Myocyte (in vitro differentiated cells): Measurements from ENCODE around the gene GAB1. TPM values are rescaled to one million over a fixed set of nuclear protein-coding genes. Genes with fewer than 3 reads are reported as not detected.

ENCODE experiments used
- DNase-seq: peaks from one replicate; pipeline ENCODE4 v3.0.0-alpha.2; 2012; ENCODE audit warnings: low read depth
- total RNA-seq: library from RNA; depleted of rRNA; stranded (reverse); fragments of >200 nt; gene quantifications from 2 replicates; pipeline ENCODE4 v1.2.3, GENCODE V29; 2014

The GAB1 gene
- total RNA-seq, 1 donor from 2014 or later = 7.9 TPM

DNA sequence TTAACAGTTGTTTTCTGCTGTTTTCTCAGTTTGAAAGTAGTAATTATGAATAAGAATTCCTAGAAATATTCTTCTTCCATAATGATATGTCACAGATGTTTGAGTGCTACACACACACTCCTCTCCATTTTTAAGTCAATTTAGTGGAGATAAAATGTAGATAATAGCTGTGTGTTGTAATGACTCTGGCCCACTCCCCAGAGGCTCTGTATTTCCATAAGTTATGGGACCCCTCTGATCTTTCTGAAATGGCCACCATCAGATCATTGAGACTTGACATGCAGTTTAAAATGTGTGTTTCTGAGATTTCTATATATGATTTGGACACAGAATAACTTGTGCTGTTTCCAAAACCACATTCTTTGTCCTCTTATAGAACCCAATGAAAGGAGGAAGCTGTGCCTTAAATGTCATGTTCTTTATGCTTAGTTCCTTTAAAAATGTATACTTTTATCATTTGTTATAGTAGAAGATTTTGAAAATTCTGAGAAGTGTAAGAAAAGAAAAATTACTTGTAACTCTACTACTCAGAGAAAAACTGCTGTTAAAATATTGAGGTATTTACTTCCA, 46.4 kb downstream of the GAB1 start:
- no peak for DNase-seq

DNA sequence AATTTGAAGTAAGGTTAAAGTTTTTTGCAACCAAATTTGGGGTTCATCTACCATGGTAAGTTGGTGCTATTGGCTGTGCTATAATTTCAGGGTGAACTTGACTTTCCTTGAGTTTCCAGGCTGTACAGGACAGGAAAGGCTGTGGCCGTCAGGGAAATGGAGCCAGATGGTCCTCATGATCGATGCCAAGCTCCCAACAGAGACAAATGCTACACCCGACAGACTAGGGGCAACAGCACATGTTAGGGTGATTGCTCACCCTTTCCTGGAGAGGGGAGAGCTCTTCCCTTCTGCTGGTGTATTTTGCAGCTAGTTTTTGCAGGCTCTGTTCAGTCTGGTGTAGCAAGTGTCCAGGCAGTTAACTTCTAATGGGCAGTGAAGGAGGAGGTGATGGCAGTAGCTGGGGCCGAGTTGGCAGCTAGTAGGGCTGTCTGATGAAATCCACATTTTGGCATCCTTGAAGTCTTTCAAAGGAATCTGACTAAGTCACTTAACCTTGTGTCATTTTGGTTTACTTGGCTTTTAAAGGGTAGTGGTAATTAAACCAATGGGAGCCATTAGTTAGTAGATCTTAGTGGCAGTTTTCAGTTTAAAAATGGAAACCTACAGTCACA, 47.8 kb downstream of the GAB1 start:
- no peak for DNase-seq

DNA sequence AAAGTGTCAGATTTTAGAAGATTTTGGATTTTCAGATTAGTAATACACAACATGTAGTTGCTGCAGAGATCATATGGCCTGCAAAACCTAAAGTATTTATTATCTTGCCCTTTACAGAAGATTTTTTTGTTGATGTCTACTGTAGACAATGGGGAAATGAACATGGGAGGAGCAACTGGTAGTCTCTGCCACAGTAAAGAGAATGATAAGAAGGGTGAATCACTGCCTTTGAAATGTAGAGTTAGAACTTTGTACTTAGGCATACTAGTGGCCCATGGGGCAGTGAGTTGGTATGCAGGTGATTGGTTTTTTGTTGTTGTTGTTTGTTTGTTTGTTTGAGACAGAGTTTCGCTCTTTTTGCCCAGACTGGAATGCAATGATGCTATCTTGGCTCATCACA, 50.1 kb downstream of the GAB1 start:
- no peak for DNase-seq

DNA sequence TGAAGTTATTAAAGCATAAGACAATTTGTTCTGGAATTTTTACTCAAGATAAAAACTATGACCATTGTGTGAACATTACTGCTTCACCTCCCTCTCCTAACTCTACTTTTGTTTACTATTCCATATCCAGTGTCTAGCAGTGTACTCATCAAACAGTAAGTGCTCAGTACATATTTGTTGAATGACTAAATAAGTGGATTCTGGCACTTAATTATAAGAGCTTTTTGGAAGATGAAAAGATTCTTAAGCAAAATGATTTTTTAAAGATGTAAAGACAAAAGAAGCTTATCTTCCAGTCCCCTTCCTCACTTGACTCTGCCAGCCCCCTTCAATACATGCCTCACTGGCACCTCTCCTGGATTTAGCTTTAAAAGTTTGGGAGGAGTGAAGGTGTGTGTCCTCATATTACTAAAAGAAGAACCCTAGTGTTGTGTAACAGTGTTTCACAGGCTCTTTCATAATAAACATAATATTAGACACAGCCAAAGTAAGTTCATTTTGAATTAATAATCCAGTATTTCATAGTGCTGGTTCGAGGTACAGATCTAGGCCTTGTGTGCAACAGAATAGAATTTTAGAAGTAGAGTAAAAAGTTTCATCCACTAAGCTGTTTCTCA, 53.0 kb downstream of the GAB1 start:
- no peak for DNase-seq

DNA sequence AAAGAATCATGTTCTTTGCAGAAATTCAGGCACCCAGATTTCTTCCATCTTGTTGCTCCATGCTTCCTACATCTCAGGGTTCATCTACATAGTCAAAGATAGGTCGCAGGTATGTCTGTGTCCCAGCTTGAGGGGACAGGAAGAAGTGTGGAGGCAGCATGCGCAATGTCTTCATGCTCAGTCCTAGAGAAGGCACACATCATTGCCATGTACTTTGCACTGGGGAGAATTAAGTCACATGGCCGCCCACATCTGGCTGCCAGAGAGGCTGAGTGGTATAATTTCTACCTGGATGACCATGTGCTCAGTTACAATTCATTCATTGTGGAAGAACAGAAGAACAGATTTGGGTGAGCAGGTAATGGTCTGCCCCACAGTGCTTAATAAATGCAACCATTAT, 54.1 kb downstream of the GAB1 start:
- no peak for DNase-seq

DNA sequence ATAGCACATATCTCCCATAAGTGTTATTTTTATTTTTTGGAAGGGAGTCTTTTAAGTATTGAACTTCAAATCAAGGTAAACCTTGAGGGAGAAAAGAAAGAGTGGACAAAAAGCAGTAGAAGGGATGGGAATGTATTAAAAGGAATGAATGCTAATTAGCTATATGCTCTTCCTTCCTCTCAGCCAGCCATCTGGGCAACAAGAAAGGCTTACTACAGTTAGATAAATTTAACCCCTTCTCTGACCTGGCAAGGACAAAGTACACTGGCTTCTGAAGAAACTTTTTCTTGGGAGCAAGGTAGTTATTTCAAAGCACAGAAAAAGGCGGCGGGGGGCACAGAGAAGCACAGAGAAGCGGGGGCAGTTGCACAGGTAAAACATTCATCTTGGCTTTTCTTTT, 54.6 kb downstream of the GAB1 start:
- DNase-seq = no peak

DNA sequence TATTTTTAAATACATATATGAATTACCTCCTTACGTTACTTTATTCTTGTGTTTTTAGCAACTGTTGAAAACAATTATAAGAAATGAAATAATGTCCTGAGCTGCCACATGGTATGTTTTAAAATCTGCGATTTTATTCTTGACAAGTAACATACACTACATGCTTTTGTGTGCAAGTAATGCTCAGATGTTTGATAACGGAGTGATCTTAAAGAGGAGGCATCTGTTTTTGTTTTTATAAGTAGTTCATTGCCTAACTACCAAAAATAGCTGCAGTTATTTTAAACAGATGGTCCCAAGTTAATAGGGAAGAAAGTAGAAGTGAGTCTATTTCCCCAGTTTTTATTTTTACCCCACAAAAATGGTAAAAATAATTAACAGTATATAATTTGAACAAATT, 55.2 kb downstream of the GAB1 start:
- no peak for DNase-seq

DNA sequence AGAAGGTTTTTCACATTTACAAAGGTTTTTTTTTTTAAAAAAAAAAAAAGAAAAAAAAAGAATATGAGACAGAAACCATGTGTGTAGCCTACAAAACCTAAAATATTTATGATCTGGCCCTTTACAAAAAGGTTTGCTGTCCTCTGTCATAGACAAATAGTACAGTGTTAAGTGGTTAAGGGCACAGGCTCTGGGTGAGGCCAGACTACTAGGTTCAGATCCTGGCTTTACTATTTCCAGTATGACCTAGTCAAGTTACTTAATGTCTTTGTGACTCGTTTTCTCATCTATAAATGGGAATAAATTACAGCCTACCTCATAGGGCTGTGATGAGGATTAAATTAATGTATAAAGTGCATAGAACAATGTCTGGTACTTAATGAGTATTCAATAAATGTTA, 56.5 kb downstream of the GAB1 start:
- DNase-seq = no peak

DNA sequence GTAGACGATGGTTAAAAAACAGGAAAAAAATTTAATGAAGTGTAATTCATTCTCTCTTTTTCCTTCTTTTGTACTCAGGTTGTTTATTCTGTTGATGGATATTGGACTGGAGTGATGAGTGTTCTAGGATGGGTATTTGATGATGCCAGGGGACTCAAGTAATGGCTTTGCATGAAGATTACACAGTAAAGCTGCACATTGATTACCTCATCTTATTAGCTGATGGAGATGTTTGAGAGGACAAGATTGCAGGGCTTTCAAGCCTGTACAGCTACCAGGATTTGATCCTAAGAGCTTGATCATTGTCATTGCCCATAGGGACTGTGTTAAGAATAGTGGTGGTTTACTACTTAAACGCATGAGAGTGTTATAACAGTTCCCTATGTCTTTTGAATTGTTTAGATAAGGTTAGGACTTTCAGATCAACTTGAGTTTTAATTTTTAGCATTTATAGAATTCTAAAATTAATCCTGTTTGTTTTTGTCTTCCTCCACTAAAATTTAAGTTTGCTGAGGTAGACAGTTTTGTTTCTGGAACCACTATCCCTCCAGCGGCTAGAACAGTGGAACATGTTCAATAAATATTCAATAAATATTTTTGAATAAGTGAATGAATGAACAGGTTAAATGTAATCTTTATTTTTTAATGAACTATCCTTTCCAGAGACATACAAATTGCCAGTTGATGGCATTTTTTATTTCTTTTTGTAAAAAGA, 58.2 kb downstream of the GAB1 start:
- DNase-seq = no peak

DNA sequence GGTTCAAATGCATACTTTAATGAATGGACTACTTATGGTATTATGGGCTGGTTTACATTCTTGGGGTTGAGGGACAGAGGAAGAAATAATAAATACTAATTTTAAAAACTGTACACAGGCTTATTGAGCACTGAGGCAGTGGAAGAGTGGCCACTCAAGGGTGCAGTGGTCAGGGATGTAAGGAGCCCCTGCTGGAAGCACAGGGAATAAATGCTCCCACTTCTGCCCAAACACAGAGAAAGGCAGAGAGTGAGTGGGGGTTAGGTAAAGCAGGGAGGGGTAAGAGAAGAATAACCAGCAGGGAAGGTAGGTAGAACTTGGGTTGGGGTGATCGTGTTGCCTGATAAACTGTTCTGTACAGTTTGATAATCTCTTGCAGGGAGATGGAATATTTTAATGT, 60.0 kb downstream of the GAB1 start:
- no peak for DNase-seq

DNA sequence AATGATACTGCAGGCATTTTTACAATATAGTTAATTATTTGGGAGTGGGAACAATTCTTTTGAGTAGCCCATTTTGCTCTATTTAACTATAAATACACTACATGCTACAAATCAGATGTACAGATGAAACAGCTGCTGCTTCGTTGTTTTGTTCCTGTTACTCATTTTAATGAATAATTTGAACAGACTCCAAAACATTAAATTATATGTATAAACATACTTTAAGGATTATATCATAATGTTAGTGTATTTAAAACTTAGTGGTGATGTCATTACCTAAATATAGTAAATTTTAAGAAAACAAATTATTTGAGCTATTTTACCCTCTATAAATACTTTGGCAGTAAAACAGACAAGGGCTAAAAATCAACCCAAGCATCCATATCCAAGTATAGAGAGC, 60.7 kb downstream of the GAB1 start:
- DNase-seq = no peak

DNA sequence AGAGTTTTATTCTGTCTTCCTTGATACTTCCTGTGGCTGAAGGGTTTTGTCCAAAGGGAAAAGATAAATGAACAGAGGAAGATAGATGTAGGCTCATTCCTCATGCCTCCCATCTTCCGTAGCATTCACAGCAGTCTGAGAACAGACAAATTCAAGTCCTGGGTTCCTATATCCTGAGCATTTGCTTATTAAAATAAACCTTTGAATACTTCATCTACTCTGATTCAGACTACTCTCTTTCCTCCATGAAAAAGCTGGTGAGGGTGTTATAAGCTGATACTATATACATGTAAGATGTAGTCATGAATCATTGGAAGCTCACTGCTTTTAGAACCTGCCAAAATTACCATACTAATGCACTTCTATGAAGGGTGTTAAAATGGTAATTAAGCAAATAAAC, 61.2 kb downstream of the GAB1 start:
- no peak for DNase-seq

DNA sequence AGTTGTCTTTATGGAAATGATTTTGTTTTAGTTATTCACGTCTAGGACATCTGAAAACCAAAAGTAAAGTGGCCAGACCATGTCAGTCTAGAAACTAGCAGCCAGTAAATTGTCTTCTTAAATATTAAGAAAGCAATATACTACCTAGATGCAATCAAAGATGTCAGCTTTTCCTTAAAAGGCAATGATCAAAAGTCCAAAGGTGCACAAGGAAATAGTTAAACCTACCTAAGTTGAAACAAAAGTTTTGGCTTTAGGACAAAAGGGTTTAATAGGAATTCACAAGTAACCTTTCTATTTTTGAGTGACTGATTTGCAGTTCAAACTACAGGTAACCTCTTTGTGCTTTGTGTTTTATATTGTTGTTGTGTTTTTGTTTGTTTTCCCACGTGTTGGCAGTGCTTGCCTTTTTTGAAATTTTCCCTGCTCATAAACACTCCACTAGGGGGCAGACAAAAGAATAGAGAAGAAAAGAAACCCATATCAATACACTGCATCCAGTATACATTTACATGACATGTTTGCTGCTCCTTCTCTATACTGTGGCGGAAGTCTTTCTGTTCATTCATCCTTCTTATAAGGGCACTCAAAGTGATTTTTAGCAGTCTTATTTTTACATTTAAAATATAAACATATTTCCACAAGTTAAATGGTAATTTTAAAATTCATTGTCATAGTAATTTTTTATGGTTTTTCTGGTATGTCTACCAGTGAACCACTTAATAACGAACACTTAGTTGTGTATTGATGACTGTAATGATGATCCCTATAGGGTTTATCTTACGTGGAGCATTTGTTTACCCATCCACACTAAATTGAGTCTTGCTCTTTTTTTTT, 62.7 kb downstream of the GAB1 start:
- peak; percentile 49 for DNase-seq

DNA sequence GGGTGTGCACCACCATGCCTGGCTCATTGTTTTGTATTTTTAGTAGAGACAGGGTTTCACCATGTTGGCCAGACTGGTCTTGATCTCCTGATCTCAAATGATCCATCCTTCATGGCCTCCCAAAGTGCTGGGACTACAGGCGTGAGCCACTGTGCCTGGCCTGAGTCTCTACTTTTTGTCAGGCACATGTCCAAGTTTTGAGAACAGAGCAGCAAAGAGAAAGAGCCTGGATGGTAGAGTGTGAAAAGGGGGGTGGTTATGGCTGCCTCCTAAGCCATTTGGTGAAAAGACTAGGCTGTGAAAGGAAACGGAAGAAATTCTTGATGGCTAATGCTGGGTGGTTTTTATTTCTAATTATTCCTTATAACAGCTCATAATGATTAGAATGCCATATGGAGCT, 63.4 kb downstream of the GAB1 start:
- DNase-seq = no peak

DNA sequence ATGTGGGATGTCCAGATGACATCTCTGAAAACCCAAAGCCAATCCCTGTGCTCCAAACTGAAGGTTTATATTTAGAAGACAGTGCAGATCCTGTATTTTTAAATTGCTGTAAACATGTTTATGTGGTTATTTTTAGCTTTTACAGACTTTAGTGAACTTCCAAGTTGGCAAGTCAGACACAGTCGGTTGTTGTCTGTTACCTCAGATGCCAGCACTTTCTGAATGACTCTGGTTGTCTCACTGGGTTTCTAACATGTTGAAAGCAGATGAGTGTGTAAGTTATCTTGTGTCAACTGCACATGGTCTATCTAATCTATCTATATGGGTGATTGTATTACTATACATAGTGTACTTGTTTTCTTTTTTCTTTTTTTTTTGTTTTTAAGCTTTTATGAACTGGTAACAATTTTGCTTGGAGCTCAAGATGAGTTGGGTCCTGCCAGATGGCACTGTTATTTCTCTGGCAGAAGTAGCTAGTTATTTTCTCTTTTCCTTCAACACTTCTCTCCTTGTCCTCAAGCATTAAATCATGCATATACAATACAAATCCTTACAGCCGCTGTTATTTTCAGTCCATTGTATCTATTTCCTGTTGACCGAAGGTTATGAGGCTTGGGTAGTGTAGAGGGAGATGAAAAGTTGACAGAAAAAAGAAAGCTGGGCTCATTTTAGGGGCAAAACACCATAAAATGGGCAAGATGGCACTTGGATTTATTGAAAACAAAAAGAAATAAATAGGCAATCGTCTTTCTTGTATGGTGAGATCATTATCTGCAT, 66.3 kb downstream of the GAB1 start:
- DNase-seq = peak; percentile 66

DNA sequence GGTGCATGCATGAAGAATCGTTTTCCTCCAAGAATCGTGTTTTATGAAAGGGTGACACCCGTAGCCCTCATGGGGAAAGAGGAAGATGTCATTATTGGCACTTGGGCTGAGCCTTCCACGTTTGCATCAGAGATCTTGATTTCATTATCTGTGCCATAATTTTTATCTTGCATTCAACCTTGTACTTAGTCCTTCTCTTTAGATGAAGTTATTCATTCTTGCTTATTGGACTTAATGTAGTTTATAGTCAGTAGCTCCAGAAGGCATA, 66.8 kb downstream of the GAB1 start:
- DNase-seq = no peak

DNA sequence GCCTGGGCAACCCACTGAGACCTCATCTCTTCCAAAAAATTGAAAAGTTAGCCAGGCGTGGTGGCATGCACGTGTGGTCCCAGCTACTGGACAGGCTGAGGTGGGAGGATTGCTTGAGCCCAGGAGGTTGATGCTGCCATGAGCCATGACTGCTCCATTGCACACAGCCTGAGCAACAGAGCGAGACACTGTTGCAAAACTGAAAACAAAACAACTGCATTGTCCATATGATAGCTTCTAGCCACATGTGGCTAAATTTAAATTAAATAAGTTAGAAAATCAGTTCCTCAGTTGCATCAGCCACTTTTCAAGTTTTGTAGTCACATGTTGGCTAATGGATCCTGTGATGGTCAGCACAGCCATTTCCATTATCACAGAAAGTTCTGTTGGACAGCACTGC, 67.9 kb downstream of the GAB1 start:
- no peak for DNase-seq

DNA sequence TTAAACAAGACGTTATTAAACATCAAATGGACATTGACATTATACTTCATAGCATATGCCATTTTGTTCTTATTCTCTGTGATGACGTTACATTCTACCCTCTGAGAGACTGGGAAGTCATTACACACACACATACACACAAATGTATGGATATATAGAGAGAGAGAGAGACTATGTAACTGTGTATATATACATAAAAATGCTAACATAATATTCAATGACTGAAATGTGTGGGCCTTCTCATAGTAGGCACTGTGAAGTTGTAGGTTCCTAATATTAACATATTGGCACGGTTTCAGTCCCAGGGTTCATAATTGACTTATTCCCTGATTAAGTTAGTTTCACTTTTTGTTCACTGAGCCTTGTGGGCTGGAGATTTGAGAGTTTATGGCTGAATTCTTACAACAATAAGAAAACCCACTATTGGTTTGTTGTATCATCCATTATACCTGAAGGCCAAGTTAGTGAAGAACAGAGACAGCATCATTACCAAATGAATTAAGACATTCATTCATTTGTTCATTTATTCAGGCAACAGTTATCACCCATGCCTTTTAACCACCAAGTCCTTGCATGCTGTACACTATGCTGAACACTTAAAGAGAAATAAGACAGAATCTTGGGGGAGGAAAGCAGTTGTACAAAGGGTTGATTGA, 68.5 kb downstream of the GAB1 start:
- DNase-seq = no peak

DNA sequence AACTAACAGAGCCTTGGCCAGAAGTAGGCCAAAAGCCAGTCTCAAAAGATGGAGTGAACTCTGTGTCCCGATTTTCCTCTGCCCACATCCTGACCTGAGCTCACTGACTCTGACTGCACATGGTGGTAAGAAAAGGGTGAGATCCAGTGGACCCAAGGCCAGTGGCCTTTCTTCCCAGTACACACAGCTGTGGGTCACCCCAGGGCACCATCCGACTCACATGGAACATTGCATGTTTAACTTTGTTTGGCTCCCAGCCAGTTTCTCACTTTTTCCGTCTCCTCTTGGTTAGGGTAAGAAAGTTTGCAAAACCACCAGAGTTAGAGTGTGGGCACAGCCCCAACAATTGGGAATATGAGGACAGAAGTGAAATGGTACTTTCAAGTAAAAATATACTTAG, 69.8 kb downstream of the GAB1 start:
- DNase-seq = peak; percentile 77

DNA sequence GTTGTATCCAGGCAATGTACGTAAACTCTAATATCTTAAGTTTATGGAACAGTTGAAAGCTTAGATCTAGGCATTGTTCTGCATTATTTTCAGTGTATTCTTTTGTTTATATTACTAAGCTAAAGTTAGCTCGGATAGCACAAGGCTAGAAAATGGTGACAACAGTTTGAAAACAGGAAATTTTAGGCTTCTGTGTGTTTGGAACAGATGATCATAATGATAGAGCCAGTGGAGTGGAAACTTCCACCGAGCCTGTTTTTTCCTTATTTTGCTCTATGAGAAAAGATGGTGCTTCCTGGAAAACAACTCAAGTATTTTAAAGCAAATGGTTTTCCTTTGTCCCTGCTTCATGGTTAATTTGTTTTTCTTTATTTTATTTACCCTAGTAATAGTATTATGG, 70.8 kb downstream of the GAB1 start:
- no peak for DNase-seq

DNA sequence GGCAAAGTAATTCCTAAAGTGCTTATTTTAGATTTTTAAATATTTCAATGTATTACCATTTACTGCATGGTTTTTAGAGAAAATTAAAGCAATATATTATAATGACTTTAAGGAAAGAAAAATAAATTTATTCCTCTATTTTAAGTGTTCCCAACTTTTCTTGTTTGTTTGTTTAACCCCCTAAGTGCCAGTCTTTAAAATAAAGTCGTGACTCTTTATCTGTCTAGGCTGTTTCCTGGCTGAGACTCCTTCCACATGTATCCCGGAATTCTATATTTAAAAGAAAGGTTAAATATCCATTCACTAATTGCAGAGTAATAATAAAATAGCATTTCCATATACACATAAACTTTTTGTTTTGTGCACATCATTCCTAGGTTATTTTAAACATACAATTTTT, 71.2 kb downstream of the GAB1 start:
- DNase-seq = no peak
